HCT116 (cell line): ENCODE results near the gene LAMA1. TPM values are rescaled to one million over a fixed set of nuclear protein-coding genes. Genes with fewer than 3 reads are reported as not detected.
"Not testable (repeated sequence)": the region's sequence is repeated elsewhere in the genome, so short reads cannot be mapped to it uniquely, and the experiment has no call there.

ENCODE experiments used
- ATAC-seq: fragments of 200-7000 bp; cut with Tn5 transposase; 2 replicates; pipeline ENCODE4 v1.9.1; 2020; ENCODE audit warnings: mild to moderate bottlenecking, moderate library complexity
- BruUV-seq: library from RNA; stranded (reverse); fragments of 400-500 nt; replicated peaks from 2 replicates; lab custom pipeline; 2021; lab: Mats Ljungman, UMichigan
- CTCF ChIA-PET: fragments of 300-600 bp; sonication (Branson Sonifier 250); formaldehyde crosslinking; loops from one replicate; lab custom pipeline; 2021; ENCODE audit warnings: antibody characterized with exemption; lab: Charles Lee
- POLR2A ChIA-PET: fragments of 300-600, 350-600 bp; sonication (Branson Sonifier 250); formaldehyde crosslinking; loops from one replicate; lab custom pipeline; 2021; ENCODE audit warnings: antibody characterized with exemption; lab: Charles Lee
- RAD21 ChIA-PET, 2 experiments: fragments of 300-600 bp; sonication (Branson Sonifier 250); formaldehyde crosslinking; loops; one replicate each; lab custom pipeline; 2023; ENCODE audit warnings: low total read pairs in 2 of 2; ENCODE audit not compliant: uncharacterized antibody in 2 of 2, unreplicated experiment in 2 of 2, low non-redundant PET in 1 of 2; lab: Charles Lee
- DNase-seq: peaks from one replicate; pipeline ENCODE4 v3.0.0-alpha.2; 2010; ENCODE audit warnings: low read depth, low spot score
- H2AFZ ChIP-seq: fragments of 200-600 bp; shearing (Covaris generic), sonication (generic); 2 replicates; pipeline ENCODE4 v1.6.1; 2017; ENCODE audit warnings: low read depth, mixed run types, mixed read lengths, antibody characterized with exemption, low read length; ENCODE audit not compliant: poor library complexity, severe bottlenecking
- H3K27ac ChIP-seq: 2 replicates; pipeline ENCODE4 v1.5.1; 2012; ENCODE audit warnings: low read depth, low read length
- H3K27me3 ChIP-seq: fragments of 200-600 bp; sonication (generic); 2 replicates; pipeline ENCODE4 v1.6.1; 2016; ENCODE audit warnings: mixed run types, low read length, mixed read lengths; ENCODE audit not compliant: insufficient read depth
- H3K36me3 ChIP-seq, 2 experiments: fragments of 200-500 bp in 1 of 2; fragments of 200-600 bp in 1 of 2; sonication (Bioruptor generic) in 1 of 2; sonication (generic) in 1 of 2; 2 replicates each; pipeline versions ENCODE4 v1.5.1 to v1.6.1; 2014 to 2016; ENCODE audit warnings: low read length in 2 of 2, inconsistent platforms in 1 of 2, mixed read lengths in 1 of 2, mixed run types in 1 of 2; ENCODE audit not compliant: insufficient read depth in 2 of 2, control insufficient read depth in 1 of 2
- H3K4me1 ChIP-seq, 2 experiments: fragments of 200-600 bp in 1 of 2; sonication (generic) in 1 of 2; 2 replicates each; pipeline versions ENCODE4 v1.5.1 to v1.6.1; 2012 to 2017; ENCODE audit warnings: low read length in 2 of 2, inconsistent platforms in 1 of 2, mild to moderate bottlenecking in 1 of 2, mixed read lengths in 1 of 2, mixed run types in 1 of 2, moderate library complexity in 1 of 2; ENCODE audit not compliant: insufficient read depth in 2 of 2, control insufficient read depth in 1 of 2
- H3K4me2 ChIP-seq: fragments of 200-600 bp; sonication (generic); 2 replicates; pipeline ENCODE4 v1.6.1; 2017; ENCODE audit warnings: mixed run types, low read length, mixed read lengths
- H3K4me3 ChIP-seq, 2 experiments: fragments of 200-600 bp in 1 of 2; sonication (generic) in 1 of 2; replicated peaks in 1 of 2; 2 replicates each; pipeline ENCODE4 v1.5.1; 2011 to 2016; ENCODE audit warnings: low read length in 2 of 2, control low read depth in 1 of 2, low read depth in 1 of 2, mild to moderate bottlenecking in 1 of 2, mixed read lengths in 1 of 2, mixed run types in 1 of 2
- H3K79me2 ChIP-seq: fragments of 200-600 bp; sonication (generic); 2 replicates; pipeline ENCODE4 v1.6.1; 2017; ENCODE audit warnings: mild to moderate bottlenecking, mixed run types, low read length, moderate library complexity, mixed read lengths; ENCODE audit not compliant: insufficient read depth
- H3K9ac ChIP-seq: fragments of 200-600 bp; sonication (generic); 2 replicates; pipeline ENCODE4 v1.6.1; 2016; ENCODE audit warnings: low read length, mixed read lengths
- H3K9me2 ChIP-seq: fragments of 200-600 bp; sonication (generic), shearing (Covaris generic); 2 replicates; pipeline ENCODE4 v1.6.1; 2017; ENCODE audit warnings: mixed run types, mild to moderate bottlenecking, moderate library complexity; ENCODE audit not compliant: insufficient read depth
- H3K9me3 ChIP-seq, 2 experiments: fragments of 200-500 bp in 1 of 2; fragments of 200-600 bp in 1 of 2; sonication (Bioruptor generic) in 1 of 2; sonication (generic) in 1 of 2; 2 replicates each; pipeline ENCODE4 v1.6.1; 2014 to 2017; ENCODE audit warnings: low read length in 2 of 2, mixed read lengths in 2 of 2, inconsistent platforms in 1 of 2, low read depth in 1 of 2, mild to moderate bottlenecking in 1 of 2, mixed run types in 1 of 2, moderate library complexity in 1 of 2; ENCODE audit not compliant: control insufficient read depth in 1 of 2, insufficient read depth in 1 of 2
- H4K20me1 ChIP-seq: fragments of 200-600 bp; sonication (generic), shearing (Covaris generic); 2 replicates; pipeline ENCODE4 v1.6.1; 2017; ENCODE audit warnings: mixed run types, mild to moderate bottlenecking, moderate library complexity; ENCODE audit not compliant: insufficient read depth
- CEBPB ChIP-seq: IDR thresholded peaks from 2 replicates; pipeline ENCODE4 v1.6.1; 2012; ENCODE audit warnings: low read depth
- EGR1 ChIP-seq: IDR thresholded peaks from 2 replicates; pipeline ENCODE4 v1.6.1; 2012; ENCODE audit warnings: low read depth
- EZH2 ChIP-seq: fragments of 200-600 bp; sonication (generic); IDR thresholded peaks from 2 replicates; pipeline ENCODE4 v1.6.1; 2017; ENCODE audit warnings: antibody characterized with exemption, mixed run types
- EZH2phosphoT487 ChIP-seq: fragments of 200-600 bp; IDR thresholded peaks from 2 replicates; pipeline ENCODE4 v1.6.1; 2018; ENCODE audit warnings: antibody characterized with exemption, borderline replicate concordance
- JUND ChIP-seq: IDR thresholded peaks from 2 replicates; pipeline ENCODE4 v1.6.1; 2012
- SIN3A ChIP-seq: IDR thresholded peaks from 2 replicates; pipeline ENCODE4 v1.6.1; 2012; ENCODE audit warnings: low read depth
- ZNF274 ChIP-seq: fragments of 200-500 bp; sonication (Bioruptor generic); IDR thresholded peaks from 2 replicates; pipeline ENCODE4 v1.6.1; 2014; ENCODE audit warnings: mild to moderate bottlenecking, low read depth, low read length, inconsistent platforms
- intact Hi-C: fragments of 100-400 bp; cut with micrococcal nuclease; formaldehyde crosslinking; loops from 2 replicates; pipeline ENCODE4 v1.10.0; 2022
- total RNA-seq: library from RNA; stranded (reverse); gene quantifications from one replicate; pipeline ENCODE4 v1.2.1, GENCODE V29; 2021; ENCODE audit not compliant: unreplicated experiment

The LAMA1 gene
- total RNA-seq, 1 experiment from 2014 or later: 0.05 TPM

- TF ChIP-seq SIN3A (no peak), ZNF274 (no peak), EGR1 (no peak), CEBPB (no peak)
Observed at GRCh38 chr18:6941996-6942395, 175.6 kb downstream of the LAMA1 start (continued).

DNA sequence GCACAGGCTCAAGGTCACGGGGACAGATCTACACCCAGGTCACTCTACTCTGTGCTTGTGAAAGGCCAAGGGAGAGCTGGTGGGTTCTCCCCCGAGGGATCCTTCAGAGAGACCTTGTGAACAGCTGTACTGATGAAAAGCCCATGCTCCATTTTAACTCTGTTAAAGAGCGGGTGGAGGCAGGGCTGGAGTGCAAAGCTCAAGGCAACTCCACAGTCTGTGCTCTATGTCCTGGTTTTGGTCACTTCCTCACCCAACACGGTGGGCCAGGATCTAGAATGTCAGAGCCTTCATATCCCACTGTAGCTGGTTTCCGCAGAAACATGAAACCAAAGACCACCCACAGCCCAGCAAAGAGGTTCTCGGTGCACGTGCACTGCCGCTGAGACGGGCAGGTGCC, 177.1 kb downstream of the LAMA1 start:
- H3K9me3 ChIP-seq: peaks cover 0 to 28% of the 10 kb centered on the region in 2 experiments; a peak in 1 of 4 replicates
- no peaks in the 10 kb centered on the region for H4K20me1 ChIP-seq
- H3K9ac ChIP-seq: no peak overlapping the region
- ChIA-PET CTCF (no interaction called here), POLR2A (no interaction called here), RAD21 (no interaction called here)
- BruUV-seq: no TSS peak
- no peaks in the 10 kb centered on the region for H3K4me1 ChIP-seq
- H3K36me3 ChIP-seq: no peaks in the 10 kb centered on the region
- no peaks in the 10 kb centered on the region for H3K27me3 ChIP-seq
- H3K4me2 ChIP-seq: no peak overlapping the region
- TF ChIP-seq EZH2phosphoT487 (no peak), EGR1 (no peak), EZH2 (no peak)
- H3K27ac ChIP-seq: no peak overlapping the region
- no peak for DNase-seq
- no peaks in the 10 kb centered on the region for H3K9me2 ChIP-seq
- ATAC-seq: no peak
- H3K4me3 ChIP-seq: no peak overlapping the region
- intact Hi-C loops: no loop called here
- no peaks in the 10 kb centered on the region for H3K79me2 ChIP-seq
- H2AFZ ChIP-seq: no peak overlapping the region

- BruUV-seq: no TSS peak
- intact Hi-C loops: no loop called here
Observed at GRCh38 chr18:6939972-6940371, 177.6 kb downstream of the LAMA1 start.

GRCh38 chr18:6938403-6938802, 179.2 kb downstream of the LAMA1 start:
- H3K27me3 ChIP-seq, POLR2A ChIA-PET, H3K27ac ChIP-seq, intact Hi-C loops, H3K4me2 ChIP-seq, H3K9me2 ChIP-seq, BruUV-seq, H3K36me3 ChIP-seq, RAD21 ChIA-PET, H3K4me1 ChIP-seq, CTCF ChIA-PET, ATAC-seq, H4K20me1 ChIP-seq, H2AFZ ChIP-seq, DNase-seq, H3K9ac ChIP-seq, H3K4me3 ChIP-seq, H3K79me2 ChIP-seq: not testable (repeated sequence)
- peaks cover 3 to 33% of the 10 kb centered on the region in 2 experiments; a peak in 1 of 4 replicates for H3K9me3 ChIP-seq

More at GRCh38 chr18:6939972-6940371, 177.6 kb downstream of the LAMA1 start:
- POLR2A ChIA-PET: no interaction called here
- H3K27me3 ChIP-seq: no peaks in the 10 kb centered on the region
- no peaks in the 10 kb centered on the region for H3K4me1 ChIP-seq
- DNase-seq (no peak), ATAC-seq (no peak)
- H4K20me1 ChIP-seq: no peaks in the 10 kb centered on the region
- H2AFZ ChIP-seq: no peak overlapping the region
- no peak overlapping the region for H3K4me3 ChIP-seq
- no peak overlapping the region for H3K4me2 ChIP-seq
- TF ChIP-seq JUND (no peak), ZNF274 (no peak)
- TF ChIP-seq, all 23 proteins: peak for 0
- CTCF ChIA-PET: no interaction called here
- H3K27ac ChIP-seq: no peak overlapping the region
- H3K9ac ChIP-seq: no peak overlapping the region
- RAD21 ChIA-PET: no interaction called here
- H3K9me3 ChIP-seq: peaks cover 3 to 25% of the 10 kb centered on the region in 2 experiments; a peak in 1 of 4 replicates
- H3K79me2 ChIP-seq: no peaks in the 10 kb centered on the region
- no peaks in the 10 kb centered on the region for H3K36me3 ChIP-seq
- no peaks in the 10 kb centered on the region for H3K9me2 ChIP-seq
